ENCODE measurements around the gene GNAQ.
"Not testable (repeated sequence)": the region's sequence is repeated elsewhere in the genome, so short reads cannot be mapped to it uniquely, and the experiment has no call there.

GNAQ gene

GRCh38 chr9:77718298-77718640, 313.3 kb downstream of the GNAQ start:
- not testable (repeated sequence) for DNase-seq

- DNase-seq = not testable (repeated sequence)
Measured at GRCh38 chr9:77717608-77718297, 313.9 kb downstream of the GNAQ start.

DNA sequence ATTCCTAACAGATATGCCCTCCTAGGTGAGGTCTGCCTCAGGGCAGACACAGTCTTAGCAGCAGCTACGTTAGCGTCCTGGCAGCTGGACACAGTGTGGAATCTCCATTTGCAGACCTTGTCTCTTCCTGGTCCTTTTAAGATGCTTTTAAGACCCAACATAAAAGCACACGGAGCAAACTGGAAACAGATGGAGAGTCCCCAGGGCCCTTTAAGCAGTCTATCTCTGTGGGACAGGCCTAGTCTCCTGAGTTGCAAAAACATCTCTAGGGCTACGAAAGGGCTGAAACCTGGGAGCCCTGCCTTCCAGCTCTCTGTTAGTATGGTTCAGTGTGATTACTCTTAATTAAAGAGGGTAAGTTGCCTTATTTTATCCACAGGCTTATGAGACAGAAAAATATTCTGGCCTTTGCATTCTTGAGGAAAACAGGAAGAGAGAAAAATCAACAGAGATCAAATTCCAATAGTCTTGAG, 317.5 kb downstream of the GNAQ start:
- no peak for DNase-seq

DNA sequence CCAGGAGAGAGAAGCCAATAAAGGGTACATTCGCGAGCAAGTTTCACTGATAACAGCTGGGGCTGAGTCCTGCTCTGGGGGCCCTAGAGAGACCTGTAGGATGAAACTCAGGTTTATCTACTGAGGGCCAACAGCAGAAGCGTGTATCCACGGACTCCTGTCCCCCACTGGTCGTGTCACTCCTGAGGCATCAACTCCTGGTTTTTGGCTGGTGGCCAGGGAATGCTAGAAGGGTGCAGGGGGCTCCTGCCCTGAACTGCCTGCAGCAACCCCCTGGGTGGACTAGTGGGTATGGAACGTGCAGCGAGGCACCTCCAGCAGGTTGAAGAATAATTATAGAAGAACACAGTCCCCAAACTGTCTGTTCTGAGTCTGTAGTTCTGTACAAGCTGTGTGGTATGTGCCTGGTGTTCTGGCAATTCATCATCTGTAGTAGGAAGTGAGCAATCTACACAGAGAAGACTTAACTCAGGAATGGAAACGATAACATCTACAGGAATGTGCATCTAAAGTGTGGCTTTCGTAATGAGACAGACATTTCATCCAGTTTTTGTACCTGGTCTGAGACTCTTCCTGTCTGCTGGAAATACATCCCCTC, 319.0 kb downstream of the GNAQ start:
- DNase-seq = no peak

DNA sequence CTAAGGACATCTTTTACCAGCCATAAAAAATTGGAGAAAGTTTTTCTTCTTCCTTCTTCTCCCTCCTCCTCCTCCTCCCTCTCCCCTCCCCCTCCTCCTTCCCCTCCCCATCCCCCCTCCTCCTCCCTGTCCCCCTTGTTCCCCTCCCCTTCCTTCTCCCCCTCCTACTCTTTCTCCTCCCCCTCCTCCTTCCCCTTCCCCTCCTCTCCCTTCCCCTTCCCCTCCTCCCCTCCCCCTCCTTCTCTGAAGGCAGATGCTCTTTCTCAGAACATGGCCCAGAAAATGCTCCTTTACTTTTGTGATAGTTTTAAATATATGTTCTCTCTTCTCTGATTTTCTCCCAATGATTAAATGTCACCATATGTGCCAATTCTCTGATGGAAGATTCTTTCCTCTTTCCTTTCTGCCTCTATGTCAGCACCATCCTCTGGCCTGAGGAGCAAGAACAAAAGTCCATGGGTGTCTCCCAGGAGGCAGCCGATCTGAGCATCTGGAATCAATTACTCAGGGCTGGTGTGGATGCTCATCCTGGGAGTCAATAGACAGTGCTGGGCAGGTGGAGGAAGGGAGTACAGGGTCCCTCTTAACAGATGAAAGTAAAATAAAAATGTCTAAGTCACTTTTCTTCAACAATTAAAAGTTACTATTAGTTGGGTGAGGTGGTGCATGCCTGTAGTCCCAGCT, 320.5 kb downstream of the GNAQ start:
- DNase-seq = no peak

GRCh38 chr9:77710316-77710715, 321.3 kb downstream of the GNAQ start:
- DNase-seq = no peak

- DNase-seq = no peak
Measured at GRCh38 chr9:77708064-77708815, 323.4 kb downstream of the GNAQ start.

GRCh38 chr9:77707383-77708063, 324.1 kb downstream of the GNAQ start:
- no peak for DNase-seq

DNA sequence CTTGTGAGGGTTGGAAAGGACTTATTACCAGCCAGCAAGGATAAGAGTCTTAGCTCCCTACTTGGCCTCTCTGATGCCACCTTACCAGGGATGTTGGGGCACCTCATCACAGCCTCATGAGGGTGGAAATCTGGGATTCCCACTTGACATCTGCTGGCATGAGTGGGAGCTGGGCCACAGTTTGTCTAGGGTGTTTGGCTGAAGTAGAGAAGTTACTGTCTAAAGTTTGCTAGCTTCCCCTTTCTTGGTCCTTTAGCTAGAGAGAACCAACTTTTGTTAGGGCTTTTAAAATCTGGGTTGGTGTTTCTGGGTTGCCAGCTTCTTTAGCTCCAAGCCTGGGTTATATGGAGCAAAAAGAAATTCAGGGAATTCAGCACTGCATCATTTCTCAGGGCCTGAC, 326.0 kb downstream of the GNAQ start:
- no peak for DNase-seq

DNA sequence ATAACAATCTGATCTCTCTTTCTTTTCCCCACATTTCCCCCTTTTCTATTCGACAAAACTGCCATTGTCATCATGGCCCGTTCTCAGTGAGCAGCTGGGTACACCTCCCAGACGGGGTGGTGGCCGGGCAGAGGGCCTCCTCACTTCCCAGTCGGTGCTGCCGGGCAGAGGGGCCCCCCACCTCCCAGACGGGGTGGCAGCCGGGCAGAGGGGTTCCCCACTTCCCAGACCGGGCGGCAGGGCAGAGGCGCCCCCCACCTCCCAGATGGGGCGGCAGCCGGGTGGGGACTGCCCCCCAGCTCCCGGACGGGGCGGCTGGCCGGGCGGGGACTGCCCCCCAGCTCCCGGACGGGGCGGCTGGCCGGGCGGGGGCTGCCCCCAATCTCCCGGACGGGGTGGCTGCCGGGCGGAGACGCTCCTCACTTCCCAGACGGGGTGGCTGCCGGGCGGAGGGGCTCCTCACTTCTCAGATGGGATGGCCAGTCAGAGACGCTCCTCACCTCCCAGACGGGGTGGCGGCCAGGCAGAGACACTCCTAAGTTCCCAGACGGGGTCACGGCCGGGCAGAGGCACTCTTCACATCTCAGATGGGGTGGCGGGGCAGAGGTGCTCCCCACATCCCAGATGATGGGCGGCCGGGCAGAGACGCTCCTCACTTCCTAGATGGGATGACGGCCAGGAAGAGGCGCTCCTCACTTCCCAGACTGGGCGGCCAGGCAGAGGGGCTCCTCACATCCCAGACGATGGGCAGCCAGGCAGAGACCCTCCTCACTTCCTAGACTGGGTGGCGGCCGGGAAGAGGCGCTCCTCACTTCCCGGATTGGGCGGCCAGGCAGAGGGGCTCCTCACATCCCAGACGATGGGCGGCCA, 328.9 kb downstream of the GNAQ start:
- not testable (repeated sequence) for DNase-seq

DNA sequence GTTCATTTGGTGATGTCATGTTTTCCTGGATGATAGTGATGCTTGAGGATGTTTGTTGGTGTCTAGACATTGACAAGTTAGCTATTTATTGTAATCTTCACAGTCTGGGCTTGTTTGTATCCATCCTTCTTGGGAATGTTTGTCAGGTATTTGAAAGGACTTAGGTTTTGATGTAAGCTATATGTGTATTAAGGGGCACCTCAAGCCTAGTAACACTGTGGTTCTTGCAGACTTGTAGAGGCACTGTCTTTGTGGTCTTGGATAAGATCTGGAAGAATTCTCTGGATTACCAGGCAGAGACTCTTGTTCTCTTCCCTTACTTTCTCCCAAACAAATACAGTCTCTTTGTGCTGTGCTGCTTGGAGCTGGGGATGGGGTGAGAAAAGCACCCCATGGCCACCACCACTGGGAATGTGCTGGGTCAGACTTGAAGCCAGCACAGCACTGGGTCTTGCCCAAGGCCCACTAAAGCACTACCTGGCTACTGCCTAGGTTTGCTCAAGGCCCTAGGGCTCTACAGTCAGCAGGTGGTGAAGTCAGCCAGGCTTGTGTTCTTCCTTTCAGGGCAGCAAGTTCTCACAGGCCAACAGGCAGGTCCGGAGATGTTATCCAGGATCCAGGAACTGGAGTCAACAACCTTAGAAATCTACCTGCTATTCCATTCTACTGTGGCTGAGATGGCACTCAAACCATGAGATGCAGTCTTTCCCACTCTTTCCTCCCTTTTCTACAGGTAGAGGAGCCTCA, 334.2 kb downstream of the GNAQ start:
- no peak for DNase-seq

DNA sequence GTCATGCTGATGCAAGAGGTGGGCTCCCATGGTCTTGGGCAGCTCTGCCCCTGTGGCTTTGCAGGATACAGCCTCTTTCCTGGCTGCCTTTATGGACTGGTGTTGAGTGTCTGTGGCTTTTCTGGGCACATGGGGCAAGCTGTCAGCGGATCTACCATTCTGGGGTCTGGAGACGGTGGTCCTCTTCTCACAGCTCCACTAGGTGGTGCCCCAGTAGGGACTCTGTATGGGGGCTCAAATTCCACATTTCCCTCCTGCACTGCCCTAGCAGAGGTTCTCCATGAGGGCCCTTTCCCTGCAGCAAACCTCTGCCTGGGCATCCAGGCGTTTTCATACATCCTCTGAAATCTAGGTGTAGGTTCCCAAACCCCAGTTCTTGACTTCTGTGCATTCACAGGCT, 340.9 kb downstream of the GNAQ start:
- not testable (repeated sequence) for DNase-seq

- DNase-seq = not testable (repeated sequence)
Measured at GRCh38 chr9:77690119-77690518, 341.5 kb downstream of the GNAQ start.

DNA sequence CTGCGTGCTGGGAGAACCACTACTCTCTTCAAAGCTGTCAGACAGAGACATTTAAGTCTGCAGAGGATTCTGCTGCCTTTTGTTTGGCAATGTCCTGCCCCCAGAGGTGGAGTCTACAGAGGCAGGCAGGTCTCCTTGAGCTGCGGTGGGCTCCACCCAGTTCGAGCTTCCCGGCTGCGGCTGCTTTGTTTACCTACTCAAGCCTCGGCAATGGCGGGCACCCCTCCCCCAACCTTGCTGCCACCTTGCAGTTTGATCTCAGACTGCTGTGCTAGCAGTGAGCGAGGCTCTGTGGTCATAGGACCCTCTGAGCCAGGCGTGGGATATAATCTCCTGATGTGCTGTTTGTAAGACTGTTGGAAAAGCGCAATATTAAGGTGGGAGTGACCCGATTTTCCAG, 343.9 kb downstream of the GNAQ start:
- DNase-seq = not testable (repeated sequence)

DNA sequence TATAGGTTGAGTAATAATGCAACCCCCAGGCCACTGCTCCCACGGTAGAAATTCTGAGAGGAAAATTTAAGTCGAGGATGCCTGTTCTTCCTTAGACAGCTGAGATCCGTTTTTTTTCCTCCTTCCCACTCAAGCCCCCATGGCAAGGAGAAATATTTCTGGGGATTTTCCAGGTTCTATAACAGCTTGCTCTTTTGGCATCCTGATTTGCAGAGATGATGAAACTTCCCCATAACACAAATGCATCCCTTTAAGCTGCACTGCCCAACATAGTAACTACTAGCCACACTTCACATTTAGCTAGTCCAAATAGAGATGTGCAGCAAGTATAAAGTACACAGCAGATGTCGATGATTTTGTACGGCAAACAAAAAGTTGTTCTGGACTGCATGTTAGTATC, 351.0 kb downstream of the GNAQ start:
- no peak for DNase-seq

- no peak for DNase-seq
Measured at GRCh38 chr9:77679661-77680368, 351.8 kb downstream of the GNAQ start.

DNA sequence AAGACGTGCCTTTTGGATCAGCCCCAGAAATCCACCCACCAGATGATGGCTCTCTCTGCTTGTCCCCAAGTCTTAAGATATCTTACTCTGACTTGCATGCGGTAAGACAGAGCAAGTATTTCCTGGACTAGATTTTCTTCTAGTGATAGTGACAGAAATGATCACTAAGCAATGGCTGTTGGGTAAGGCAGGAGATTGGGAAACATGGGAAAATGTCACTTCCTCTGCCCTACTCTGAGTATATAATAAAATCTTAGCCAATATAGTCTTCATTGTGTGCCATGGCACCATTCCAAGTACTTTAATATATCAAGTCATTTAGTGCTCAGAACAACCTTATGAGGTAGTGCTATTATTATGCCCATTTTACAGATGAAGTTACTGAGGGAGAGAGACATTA, 352.5 kb downstream of the GNAQ start:
- no peak for DNase-seq

GRCh38 chr9:77677957-77678535, 353.6 kb downstream of the GNAQ start:
- DNase-seq = no peak

DNA sequence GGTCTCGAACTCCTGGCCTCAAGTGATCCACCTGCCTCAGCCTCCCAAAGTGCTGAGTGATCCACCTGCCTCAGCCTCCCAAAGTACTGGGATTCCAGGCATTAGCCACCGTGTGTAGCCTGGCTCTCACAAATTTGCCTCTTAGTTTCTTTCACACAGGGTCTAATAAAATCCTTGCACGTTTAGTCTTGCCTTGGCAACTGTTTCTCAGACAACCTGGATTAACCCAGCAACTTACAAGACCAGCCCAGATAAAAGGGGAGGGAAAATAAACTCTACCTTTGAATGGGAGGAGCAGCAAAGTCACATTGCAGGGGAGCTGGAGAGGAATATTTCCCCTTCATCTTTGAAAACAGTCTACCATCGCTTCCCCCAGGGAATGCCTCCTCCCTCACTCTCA, 354.2 kb downstream of the GNAQ start:
- DNase-seq = no peak

All from NCI-H1930 (cell line).